Activated naive CD4-positive, alpha-beta T cell treated with anti-CD3 and anti-CD28 coated beads, Interleukin-2, amount 50 U/mL, for 24 hours (primary cell): Measurements from ENCODE around the gene KATNB1.
"Not testable (repeated sequence)": the region's sequence is repeated elsewhere in the genome, so short reads cannot be mapped to it uniquely, and the experiment has no call there.

Experiments used
- H3K27ac Mint-ChIP-seq: one replicate; pipeline ENCODE4 v1.8.0; 2021; ENCODE audit warnings: mild to moderate bottlenecking, mixed read lengths
- H3K27me3 Mint-ChIP-seq: one replicate; pipeline ENCODE4 v1.8.0; 2021; ENCODE audit warnings: mixed read lengths
- H3K36me3 Mint-ChIP-seq: one replicate; pipeline ENCODE4 v1.8.0; 2021; ENCODE audit warnings: mixed read lengths
- H3K4me1 Mint-ChIP-seq: one replicate; pipeline ENCODE4 v1.8.0; 2021; ENCODE audit warnings: mixed read lengths
- H3K4me3 Mint-ChIP-seq: one replicate; pipeline ENCODE4 v1.8.0; 2021; ENCODE audit warnings: mild to moderate bottlenecking, mixed read lengths
- H3K9me3 Mint-ChIP-seq: one replicate; pipeline ENCODE4 v1.8.0; 2021; ENCODE audit warnings: mixed read lengths

The KATNB1 gene

GRCh38 chr16:57794849-57795430, 59.4 kb downstream of the KATNB1 start:
- Mint-ChIP-seq H3K9me3 (no peaks in the 10 kb centered on the region), H3K27me3 (peaks cover 3% of the 10 kb centered on the region), H3K4me3 (no peak overlapping the region), H3K4me1 (peaks cover 13% of the 10 kb centered on the region), H3K36me3 (no peaks in the 10 kb centered on the region), H3K27ac (no peak overlapping the region)

GRCh38 chr16:57795431-57795878, 59.9 kb downstream of the KATNB1 start:
- Mint-ChIP-seq H3K36me3 (no peaks in the 10 kb centered on the region), H3K4me1 (peaks cover 18% of the 10 kb centered on the region), H3K27ac (no peak overlapping the region), H3K9me3 (no peaks in the 10 kb centered on the region), H3K27me3 (peaks cover 5% of the 10 kb centered on the region), H3K4me3 (no peak overlapping the region)

GRCh38 chr16:57796014-57796413, 60.4 kb downstream of the KATNB1 start:
- not testable (repeated sequence) for H3K9me3 Mint-ChIP-seq, H3K27ac Mint-ChIP-seq, H3K27me3 Mint-ChIP-seq, H3K36me3 Mint-ChIP-seq, H3K4me3 Mint-ChIP-seq
- H3K4me1 Mint-ChIP-seq, result peaks cover 21% of the 10 kb centered on the region

GRCh38 chr16:57797216-57797525, 61.6 kb downstream of the KATNB1 start:
- H3K36me3 Mint-ChIP-seq, result no peaks in the 10 kb centered on the region
- peaks cover 10% of the 10 kb centered on the region for H3K27me3 Mint-ChIP-seq
- no peak overlapping the region for H3K4me3 Mint-ChIP-seq
- H3K9me3 Mint-ChIP-seq, result no peaks in the 10 kb centered on the region
- H3K27ac Mint-ChIP-seq, result no peak overlapping the region
- peaks cover 21% of the 10 kb centered on the region for H3K4me1 Mint-ChIP-seq

GRCh38 chr16:57797526-57798266, 62.1 kb downstream of the KATNB1 start:
- H3K4me1 Mint-ChIP-seq, result peaks cover 24% of the 10 kb centered on the region

GRCh38 chr16:57798267-57798810, 62.8 kb downstream of the KATNB1 start:
- Mint-ChIP-seq H3K4me3 (no peak overlapping the region), H3K27ac (no peak overlapping the region), H3K36me3 (no peaks in the 10 kb centered on the region), H3K4me1 (peaks cover 30% of the 10 kb centered on the region), H3K9me3 (no peaks in the 10 kb centered on the region), H3K27me3 (peaks cover 15% of the 10 kb centered on the region)

More at GRCh38 chr16:57797526-57798266, 62.1 kb downstream of the KATNB1 start:
- Mint-ChIP-seq H3K36me3 (no peaks in the 10 kb centered on the region), H3K27ac (no peak overlapping the region), H3K9me3 (no peaks in the 10 kb centered on the region), H3K4me3 (no peak overlapping the region), H3K27me3 (peaks cover 12% of the 10 kb centered on the region)

- Mint-ChIP-seq H3K27ac (no peak overlapping the region), H3K9me3 (no peaks in the 10 kb centered on the region), H3K4me1 (peaks cover 30% of the 10 kb centered on the region), H3K27me3 (peaks cover 15% of the 10 kb centered on the region), H3K4me3 (no peak overlapping the region), H3K36me3 (no peaks in the 10 kb centered on the region)
These were observed 63.5 kb downstream of the KATNB1 start for GRCh38 chr16:57798953-57799599.

- Mint-ChIP-seq H3K27ac (peak overlapping the region; percentile 12), H3K4me3 (no peak overlapping the region), H3K4me1 (peaks cover 30% of the 10 kb centered on the region)
These were observed 64.1 kb downstream of the KATNB1 start for GRCh38 chr16:57799600-57800199.

GRCh38 chr16:57800200-57801097, 64.9 kb downstream of the KATNB1 start:
- Mint-ChIP-seq H3K27ac (peak overlapping the region; percentile 70), H3K27me3 (peaks cover 17% of the 10 kb centered on the region), H3K4me3 (peak overlapping the region; percentile 52), H3K36me3 (no peaks in the 10 kb centered on the region), H3K4me1 (peaks cover 30% of the 10 kb centered on the region), H3K9me3 (no peaks in the 10 kb centered on the region)

More at GRCh38 chr16:57799600-57800199, 64.1 kb downstream of the KATNB1 start:
- Mint-ChIP-seq H3K27me3 (peaks cover 17% of the 10 kb centered on the region), H3K9me3 (no peaks in the 10 kb centered on the region), H3K36me3 (no peaks in the 10 kb centered on the region)

- Mint-ChIP-seq H3K27ac (no peak overlapping the region), H3K4me1 (peaks cover 30% of the 10 kb centered on the region), H3K4me3 (peak overlapping the region; percentile 52), H3K36me3 (no peaks in the 10 kb centered on the region), H3K27me3 (peaks cover 17% of the 10 kb centered on the region), H3K9me3 (no peaks in the 10 kb centered on the region)
These were observed 65.7 kb downstream of the KATNB1 start for GRCh38 chr16:57801098-57801808.

- Mint-ChIP-seq H3K27ac (no peak overlapping the region), H3K4me1 (peaks cover 30% of the 10 kb centered on the region), H3K4me3 (peak overlapping the region; percentile 7), H3K27me3 (peaks cover 19% of the 10 kb centered on the region), H3K36me3 (no peaks in the 10 kb centered on the region), H3K9me3 (no peaks in the 10 kb centered on the region)
These were observed 66.3 kb downstream of the KATNB1 start for GRCh38 chr16:57801809-57802340.

- Mint-ChIP-seq H3K4me1 (peaks cover 32% of the 10 kb centered on the region), H3K27ac (peak within 1 kb of the TSS; percentile 83), H3K4me3 (peak within 1 kb of the TSS; percentile 92), H3K36me3 (no peaks in the 10 kb centered on the region), H3K9me3 (no peaks in the 10 kb centered on the region), H3K27me3 (peaks cover 19% of the 10 kb centered on the region)
These were observed 67.0 kb downstream of the KATNB1 start, which contains the start of gene KIFC3 for GRCh38 chr16:57802341-57803133. Gene KIFC3, minus strand, starts transcription at chr16:57802491. Its CDS starts 4,248 bp downstream, at chr16:57798243.

GRCh38 chr16:57803134-57803990, 67.8 kb downstream of the KATNB1 start:
- Mint-ChIP-seq H3K9me3 (no peaks in the 10 kb centered on the region), H3K36me3 (no peaks in the 10 kb centered on the region), H3K27ac (no peak overlapping the region), H3K27me3 (peaks cover 19% of the 10 kb centered on the region), H3K4me1 (peaks cover 40% of the 10 kb centered on the region), H3K4me3 (peak overlapping the region; percentile 92)
